Measurements from ENCODE around the gene GGT6.

Gene GGT6

DNA sequence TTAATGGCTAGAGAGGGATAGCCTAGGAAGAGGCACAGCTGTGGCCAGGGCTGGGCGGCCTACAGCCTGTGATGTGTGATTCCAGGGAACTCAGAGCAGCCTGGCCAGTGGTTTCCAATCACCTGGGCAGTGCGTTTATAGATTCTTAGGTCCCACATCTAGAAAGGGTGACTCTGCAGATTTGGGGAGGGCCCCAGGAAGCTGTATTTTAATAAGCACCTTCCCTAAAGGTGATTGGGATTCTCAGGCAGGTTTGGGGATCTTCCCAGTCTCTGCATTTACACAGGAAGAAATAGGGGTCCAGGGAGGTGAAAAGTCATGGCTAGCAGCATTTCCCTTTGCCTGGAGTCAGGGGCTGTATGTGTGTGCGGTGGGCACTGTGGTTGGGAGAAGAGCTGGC, 52.2 kb downstream of the GGT6 start:
- H3K27me3 ChIP-seq (ENCODE audit: control insufficient read depth, insufficient read depth, low read length), result peaks cover 26% of the 10 kb centered on the region; the same call in 1 of the 2 replicates
- no peak overlapping the region for H3K4me3 ChIP-seq (ENCODE audit: low read depth, low read length)
- H3K36me3 ChIP-seq (ENCODE audit: control insufficient read depth, insufficient read depth, low read length), result no peaks in the 10 kb centered on the region
- no peak overlapping the region for H3K9ac ChIP-seq (ENCODE audit: low read length)
- no peak overlapping the region for H3K27ac ChIP-seq (ENCODE audit: low read depth, low read length)
- no peaks in the 10 kb centered on the region for H3K9me3 ChIP-seq (ENCODE audit: control insufficient read depth, insufficient read depth, low read depth, low read length)
- H3K4me1 ChIP-seq (ENCODE audit: control insufficient read depth, insufficient read depth, low read length), result peaks cover 9% of the 10 kb centered on the region; the same call in 1 of the 2 replicates

DNA sequence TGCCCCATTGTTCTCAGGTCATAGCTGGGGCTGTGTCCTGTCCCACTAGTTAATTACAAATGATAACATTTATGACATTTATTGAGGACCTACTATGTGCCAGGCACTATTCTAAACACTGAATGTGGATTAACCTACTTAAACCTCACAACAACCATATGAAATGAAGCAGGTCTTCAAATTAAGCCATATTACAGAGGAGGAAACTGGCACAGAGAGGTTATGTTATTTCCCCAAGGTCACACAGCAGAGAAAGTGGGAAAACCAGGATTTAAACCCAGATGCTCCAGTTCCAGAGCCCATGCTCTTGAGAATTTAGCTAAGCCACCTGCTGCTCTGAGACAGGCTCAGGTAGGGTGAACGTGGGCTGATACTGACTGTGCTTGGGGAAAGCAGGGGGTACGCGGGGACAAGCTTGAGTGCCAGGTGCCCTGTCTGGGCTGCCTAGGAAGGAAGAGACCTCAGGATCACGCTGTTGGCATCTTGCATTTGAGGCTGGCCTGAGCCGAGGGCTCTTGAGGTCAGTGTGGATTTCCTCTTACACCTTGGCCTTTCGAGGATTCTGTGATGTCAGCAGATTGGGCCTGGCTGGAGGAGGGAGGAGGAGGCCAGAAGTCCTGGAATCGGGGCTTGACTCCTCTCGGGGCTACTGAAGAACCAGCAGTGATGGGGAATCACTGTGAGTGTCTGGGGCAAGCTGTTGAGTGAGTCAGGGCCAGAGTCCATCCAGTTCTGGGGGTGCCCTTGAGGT, 52.8 kb downstream of the GGT6 start:
- Histone ChIP-seq H3K27me3 (ENCODE audit: control insufficient read depth, insufficient read depth, low read length) (peaks cover 33% of the 10 kb centered on the region; the same call in 1 of the 2 replicates), H3K9me3 (ENCODE audit: control insufficient read depth, insufficient read depth, low read depth, low read length) (no peaks in the 10 kb centered on the region), H3K27ac (ENCODE audit: low read depth, low read length) (no peak overlapping the region), H3K4me1 (ENCODE audit: control insufficient read depth, insufficient read depth, low read length) (peaks cover 16% of the 10 kb centered on the region; the same call in 1 of the 2 replicates), H3K9ac (ENCODE audit: low read length) (no peak overlapping the region), H3K36me3 (ENCODE audit: control insufficient read depth, insufficient read depth, low read length) (no peaks in the 10 kb centered on the region), H3K4me3 (ENCODE audit: low read depth, low read length) (no peak overlapping the region)
